Lower lobe of right lung (tissue), 2 donors: ENCODE results near the gene MTCP1. TPM values are rescaled to one million over a fixed set of nuclear protein-coding genes. Genes with fewer than 3 reads are reported as not detected.
A peak's percentile ranks its signal among the peaks of the same experiment; 100 is the strongest.

Experiments
- ATAC-seq, 2 donors: fragments of 200-7000 bp; cut with Tn5 transposase; one replicate each; pipeline ENCODE4 v1.9.1; 2020 to 2022; ENCODE audit warnings: mild to moderate bottlenecking in 2 of 2, moderate library complexity in 2 of 2
- DNase-seq: peaks from one replicate; pipeline ENCODE4 v3.0.0-alpha.2; 2020
- H3K27ac ChIP-seq: fragments of 200-600 bp; one replicate; pipeline ENCODE4 v1.8.0; 2022
- H3K27me3 ChIP-seq: fragments of 200-600 bp; one replicate; pipeline ENCODE4 v1.8.0; 2022; ENCODE audit warnings: low read depth
- H3K36me3 ChIP-seq: fragments of 200-600 bp; one replicate; pipeline ENCODE4 v1.8.0; 2022; ENCODE audit warnings: mild to moderate bottlenecking
- H3K4me1 ChIP-seq: fragments of 200-600 bp; one replicate; pipeline ENCODE4 v1.8.0; 2022
- H3K4me3 ChIP-seq: fragments of 200-600 bp; one replicate; pipeline ENCODE4 v1.8.0; 2022; ENCODE audit warnings: mild to moderate bottlenecking
- H3K9me3 ChIP-seq: fragments of 200-600 bp; one replicate; pipeline ENCODE4 v1.8.0; 2022
- intact Hi-C: fragments of 100-400 bp; cut with DNase I; formaldehyde crosslinking; loops from one replicate; pipeline ENCODE4 v1.11.0; 2022
- long read RNA-seq: library from polyadenylated mRNA; unstranded; transcript quantifications from one replicate; pipeline ENCODE4 v2.0.0, GENCODE V29; 2021
- total RNA-seq: library from RNA; stranded (reverse); fragmentation: NEBNext Ultra II Directional; extraction: Animal tissue kit (Norgen Biotek cat#: 25700); gene quantifications from one replicate; pipeline ENCODE4 v1.2.1, GENCODE V29; 2021
- TF ChIP-seq, protein P1 (sequence below): fragments of 200-600 bp; IDR thresholded peaks from one replicate; pipeline ENCODE4 v1.8.0; 2022; ENCODE audit warnings: antibody characterized with exemption, mild to moderate bottlenecking
- donor health status: DM: no; HTN: yes; CAD: no; lungs with severe emphysema.

Gene MTCP1, protein sequence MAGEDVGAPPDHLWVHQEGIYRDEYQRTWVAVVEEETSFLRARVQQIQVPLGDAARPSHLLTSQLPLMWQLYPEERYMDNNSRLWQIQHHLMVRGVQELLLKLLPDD
- 13.2 TPM for total RNA-seq
- long read RNA-seq, partial matches to known transcripts = 0 of 2 reads
- long read RNA-seq, other reads (novel, unspliced or antisense) = 2 of 2 reads

- intact Hi-C loops = no loop called here
- TF ChIP-seq, protein P1, sequence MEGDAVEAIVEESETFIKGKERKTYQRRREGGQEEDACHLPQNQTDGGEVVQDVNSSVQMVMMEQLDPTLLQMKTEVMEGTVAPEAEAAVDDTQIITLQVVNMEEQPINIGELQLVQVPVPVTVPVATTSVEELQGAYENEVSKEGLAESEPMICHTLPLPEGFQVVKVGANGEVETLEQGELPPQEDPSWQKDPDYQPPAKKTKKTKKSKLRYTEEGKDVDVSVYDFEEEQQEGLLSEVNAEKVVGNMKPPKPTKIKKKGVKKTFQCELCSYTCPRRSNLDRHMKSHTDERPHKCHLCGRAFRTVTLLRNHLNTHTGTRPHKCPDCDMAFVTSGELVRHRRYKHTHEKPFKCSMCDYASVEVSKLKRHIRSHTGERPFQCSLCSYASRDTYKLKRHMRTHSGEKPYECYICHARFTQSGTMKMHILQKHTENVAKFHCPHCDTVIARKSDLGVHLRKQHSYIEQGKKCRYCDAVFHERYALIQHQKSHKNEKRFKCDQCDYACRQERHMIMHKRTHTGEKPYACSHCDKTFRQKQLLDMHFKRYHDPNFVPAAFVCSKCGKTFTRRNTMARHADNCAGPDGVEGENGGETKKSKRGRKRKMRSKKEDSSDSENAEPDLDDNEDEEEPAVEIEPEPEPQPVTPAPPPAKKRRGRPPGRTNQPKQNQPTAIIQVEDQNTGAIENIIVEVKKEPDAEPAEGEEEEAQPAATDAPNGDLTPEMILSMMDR = no peak
- H3K27me3 ChIP-seq = no peaks in the 10 kb centered on the region
- peak within 1 kb of the TSS; percentile 84 for H3K27ac ChIP-seq
- H3K4me1 ChIP-seq = peaks cover 19% of the 10 kb centered on the region
- peak; percentile 96 to 98 for ATAC-seq
- no peaks in the 10 kb centered on the region for H3K9me3 ChIP-seq
- peak; percentile 87 for DNase-seq
- H3K4me3 ChIP-seq = peak within 1 kb of the TSS; percentile 66
- peaks cover 8% of the 10 kb centered on the region for H3K36me3 ChIP-seq
Observed at GRCh38 chrX:155070975-155071693, at the start of gene MTCP1, which contains the start of the genes BRCC3 and CMC4. MTCP1 (minus strand) TSS chrX:155071136; CDS start chrX:155066010, 5,126 bp downstream. BRCC3 (plus strand) TSS chrX:155071508; CDS start chrX:155071528, 20 bp downstream. CMC4 (minus strand) TSS chrX:155071136; CDS start chrX:155064023, 7,113 bp downstream.

- DNase-seq (no peak), ATAC-seq (peak in 1 of 2 donors; percentile 43)
- Histone ChIP-seq H3K4me3 (no peak overlapping the region), H3K9me3 (no peaks in the 10 kb centered on the region), H3K27me3 (no peaks in the 10 kb centered on the region), H3K4me1 (no peaks in the 10 kb centered on the region), H3K36me3 (peaks cover 3% of the 10 kb centered on the region), H3K27ac (no peak overlapping the region)
- intact Hi-C loops = no loop called here
- TF ChIP-seq, protein P1 = no peak
Observed at GRCh38 chrX:155115174-155115819, 44.4 kb upstream of the MTCP1 start.

DNA sequence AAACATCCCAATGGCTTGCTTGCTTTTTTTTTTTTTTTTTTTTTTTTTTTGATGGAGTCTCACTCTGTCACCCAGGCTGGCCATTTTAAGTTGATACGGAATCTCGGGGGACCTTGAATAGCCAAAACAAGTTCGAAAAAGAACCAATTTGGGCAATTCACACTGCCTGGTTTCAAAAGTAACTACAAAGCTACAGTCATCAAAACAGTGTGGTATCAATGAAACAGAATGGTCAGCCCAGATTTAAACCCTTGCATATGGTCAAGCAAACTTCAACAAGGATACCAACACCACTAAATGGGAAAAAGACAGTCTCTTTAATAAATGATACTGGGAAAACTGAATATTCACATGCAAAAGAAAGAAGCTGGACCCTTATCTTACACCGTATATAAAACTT lies 42.2 kb upstream of the MTCP1 start:
- no peak overlapping the region for H3K4me3 ChIP-seq
- H3K27me3 ChIP-seq = no peaks in the 10 kb centered on the region
- H3K9me3 ChIP-seq = no peaks in the 10 kb centered on the region
- ATAC-seq = no peak
- DNase-seq = no peak
- intact Hi-C loops = no loop called here
- H3K36me3 ChIP-seq = peaks cover 3% of the 10 kb centered on the region
- H3K27ac ChIP-seq = no peak overlapping the region
- TF ChIP-seq, protein P1 = no peak
- H3K4me1 ChIP-seq = no peaks in the 10 kb centered on the region

DNA sequence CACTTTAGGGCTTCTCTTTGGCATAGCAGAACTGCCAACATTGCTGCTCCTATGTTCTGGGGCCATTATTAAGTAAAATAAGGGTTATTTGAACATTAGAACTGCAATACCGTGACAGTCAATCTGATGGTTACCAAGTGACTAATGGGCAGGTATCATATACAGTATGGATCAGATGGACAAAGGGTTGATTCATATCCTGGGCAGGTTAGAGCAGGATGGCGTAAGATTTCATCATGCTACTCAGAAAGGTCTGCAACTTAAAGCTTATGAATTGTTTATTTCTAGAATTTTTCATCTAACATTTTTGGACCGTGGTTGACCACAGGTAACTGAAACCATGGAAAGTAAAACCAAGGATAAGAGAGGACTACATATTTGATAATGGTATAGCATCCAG lies 41.2 kb upstream of the MTCP1 start:
- H3K36me3 ChIP-seq = peaks cover 9% of the 10 kb centered on the region
- TF ChIP-seq, protein P1 = no peak
- no peaks in the 10 kb centered on the region for H3K9me3 ChIP-seq
- no peaks in the 10 kb centered on the region for H3K4me1 ChIP-seq
- H3K27ac ChIP-seq = no peak overlapping the region
- ATAC-seq = no peak
- H3K27me3 ChIP-seq = no peaks in the 10 kb centered on the region
- H3K4me3 ChIP-seq = no peak overlapping the region
- no peak for DNase-seq
- intact Hi-C loops = no loop called here

GRCh38 chrX:155108427-155108826 lies 37.5 kb upstream of the MTCP1 start:
- TF ChIP-seq, protein P1 = no peak
- intact Hi-C loops = no loop called here
- no peak for DNase-seq

More at GRCh38 chrX:155108427-155108826, 37.5 kb upstream of the MTCP1 start:
- H3K27ac ChIP-seq = no peak overlapping the region
- H3K9me3 ChIP-seq = no peaks in the 10 kb centered on the region
- H3K27me3 ChIP-seq = no peaks in the 10 kb centered on the region
- no peak overlapping the region for H3K4me3 ChIP-seq
- peaks cover 9% of the 10 kb centered on the region for H3K36me3 ChIP-seq
- no peaks in the 10 kb centered on the region for H3K4me1 ChIP-seq
- ATAC-seq = no peak
